Measurements from ENCODE around the gene RNLS.

DNA sequence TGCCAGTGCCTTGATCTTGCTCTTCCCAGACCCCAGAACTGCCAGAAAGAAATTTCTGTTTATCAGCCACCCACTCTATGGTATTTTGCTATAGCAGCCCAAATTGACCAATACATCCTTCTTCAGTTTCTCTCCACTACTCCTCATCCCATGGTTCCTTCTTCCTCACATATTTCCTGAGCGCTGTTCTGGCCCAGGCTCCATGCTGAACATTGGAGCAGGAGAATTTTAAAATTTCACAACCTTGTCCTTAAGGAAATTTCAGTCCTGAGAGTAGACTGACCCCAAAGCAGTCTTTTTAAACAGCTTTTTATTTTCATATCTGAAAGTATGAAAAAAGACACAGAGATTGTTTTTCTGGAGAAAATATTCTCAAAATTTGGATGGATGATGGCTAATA lies 297.1 kb downstream of the RNLS start:
- no peak for TF ChIP-seq POLR2A (IDR thresholded peaks at IDR 0.05)
- TF ChIP-seq, protein P1, sequence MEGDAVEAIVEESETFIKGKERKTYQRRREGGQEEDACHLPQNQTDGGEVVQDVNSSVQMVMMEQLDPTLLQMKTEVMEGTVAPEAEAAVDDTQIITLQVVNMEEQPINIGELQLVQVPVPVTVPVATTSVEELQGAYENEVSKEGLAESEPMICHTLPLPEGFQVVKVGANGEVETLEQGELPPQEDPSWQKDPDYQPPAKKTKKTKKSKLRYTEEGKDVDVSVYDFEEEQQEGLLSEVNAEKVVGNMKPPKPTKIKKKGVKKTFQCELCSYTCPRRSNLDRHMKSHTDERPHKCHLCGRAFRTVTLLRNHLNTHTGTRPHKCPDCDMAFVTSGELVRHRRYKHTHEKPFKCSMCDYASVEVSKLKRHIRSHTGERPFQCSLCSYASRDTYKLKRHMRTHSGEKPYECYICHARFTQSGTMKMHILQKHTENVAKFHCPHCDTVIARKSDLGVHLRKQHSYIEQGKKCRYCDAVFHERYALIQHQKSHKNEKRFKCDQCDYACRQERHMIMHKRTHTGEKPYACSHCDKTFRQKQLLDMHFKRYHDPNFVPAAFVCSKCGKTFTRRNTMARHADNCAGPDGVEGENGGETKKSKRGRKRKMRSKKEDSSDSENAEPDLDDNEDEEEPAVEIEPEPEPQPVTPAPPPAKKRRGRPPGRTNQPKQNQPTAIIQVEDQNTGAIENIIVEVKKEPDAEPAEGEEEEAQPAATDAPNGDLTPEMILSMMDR (IDR thresholded peaks at IDR 0.05) = no peak

All from tibial nerve (tissue), 3 donors.